Keratinocyte (primary cell): ENCODE results near the gene FANCB.

Experiments
- CTCF ChIP-seq, 3 experiments: IDR thresholded peaks in 1 of 3; conservative IDR thresholded peaks in 1 of 3; optimal IDR thresholded peaks in 1 of 3; 2 replicates in 2 of 3; 3 replicates in 1 of 3; pipeline versions ENCODE3 to v1.5.1; 2011; ENCODE audit warnings: low read length in 3 of 3, mild to moderate bottlenecking in 3 of 3, moderate library complexity in 2 of 3, control low read depth in 1 of 3, inconsistent platforms in 1 of 3; ENCODE audit not compliant: insufficient read depth in 2 of 3; ENCODE audit errors: extremely low read depth in 1 of 3
- EZH2 ChIP-seq: IDR thresholded peaks from one replicate; pipeline ENCODE4 v1.6.1; 2012; ENCODE audit warnings: inconsistent platforms, mild to moderate bottlenecking, low read length, moderate library complexity

GRCh38 chrX:14829643-14830042 is 43.2 kb downstream of the FANCB start:
- TF ChIP-seq CTCF (optimal IDR thresholded peaks at IDR 0.05 in 1 of 3, IDR thresholded peaks at IDR 0.05 in 1 of 3, conservative IDR thresholded peaks at IDR 0.05 in 1 of 3; ENCODE audit: extremely low read depth in 1 of 3, insufficient read depth in 2 of 3, low read length in 3 of 3) (no peak), EZH2 (no peak)
